Loucy (cell line): ENCODE measurements around the gene PAQR4.

Source experiments
- H2AFZ ChIP-seq: fragments of 200-600 bp; sonication (generic); 2 replicates; pipeline ENCODE4 v1.6.0; 2016; ENCODE audit warnings: antibody characterized with exemption, mild to moderate bottlenecking, low read length, moderate library complexity
- H3F3A ChIP-seq: fragments of 200-600 bp; 2 replicates; pipeline ENCODE4 v1.6.0; 2016; ENCODE audit warnings: antibody characterized with exemption, low read depth, mild to moderate bottlenecking
- H3K27me3 ChIP-seq: fragments of 200-600 bp; sonication (generic); 2 replicates; pipeline ENCODE4 v1.6.1; 2014; ENCODE audit warnings: low read length, mild to moderate bottlenecking; ENCODE audit not compliant: insufficient read depth, poor library complexity, severe bottlenecking
- H3K36me3 ChIP-seq: fragments of 200-600 bp; sonication (generic); 2 replicates; pipeline ENCODE4 v1.6.1; 2016; ENCODE audit warnings: low read length; ENCODE audit not compliant: insufficient read depth
- H3K4me1 ChIP-seq: fragments of 200-600 bp; sonication (generic); 2 replicates; pipeline ENCODE4 v1.5.1; 2014; ENCODE audit warnings: low read length, mild to moderate bottlenecking; ENCODE audit not compliant: insufficient read depth, poor library complexity, severe bottlenecking
- H3K4me2 ChIP-seq: fragments of 200-600 bp; sonication (generic); 2 replicates; pipeline ENCODE4 v1.6.0; 2014; ENCODE audit warnings: antibody characterized with exemption, low read length, low read depth, mild to moderate bottlenecking; ENCODE audit not compliant: poor library complexity, severe bottlenecking
- H3K4me3 ChIP-seq: fragments of 200-600 bp; sonication (generic); 2 replicates; pipeline ENCODE4 v1.5.1; 2014; ENCODE audit warnings: low read length, mild to moderate bottlenecking, mixed read lengths; ENCODE audit not compliant: poor library complexity, severe bottlenecking
- H3K79me2 ChIP-seq: fragments of 200-600 bp; sonication (generic); 2 replicates; pipeline ENCODE4 v1.6.1; 2014; ENCODE audit warnings: low read length; ENCODE audit not compliant: insufficient read depth
- H3K9ac ChIP-seq: fragments of 200-600 bp; sonication (generic); 2 replicates; pipeline ENCODE4 v1.6.0; 2014; ENCODE audit warnings: mild to moderate bottlenecking, low read depth, low read length, moderate library complexity; ENCODE audit not compliant: poor library complexity, severe bottlenecking
- H3K9me2 ChIP-seq: fragments of 200-600 bp; sonication (generic); replicated peaks from 2 replicates; pipeline ENCODE4 v1.6.1; 2016; ENCODE audit warnings: low read depth, low read length, mixed read lengths
- H3K9me3 ChIP-seq: fragments of 200-600 bp; sonication (generic); 2 replicates; pipeline ENCODE4 v1.6.1; 2014; ENCODE audit warnings: mild to moderate bottlenecking, antibody characterized with exemption, low read length, low read depth; ENCODE audit not compliant: insufficient read depth
- H4K20me1 ChIP-seq: fragments of 200-600 bp; sonication (generic); 2 replicates; pipeline ENCODE4 v1.6.0; 2014; ENCODE audit warnings: antibody characterized with exemption, low read length, mild to moderate bottlenecking; ENCODE audit not compliant: insufficient read depth, poor library complexity, severe bottlenecking
- CTCF ChIP-seq: fragments of 200-600 bp; sonication (generic); conservative IDR thresholded peaks from 2 replicates; pipeline ENCODE4 v1.5.1; 2014; ENCODE audit warnings: mild to moderate bottlenecking, antibody characterized with exemption, low read length
- EZH2phosphoT487 ChIP-seq: fragments of 200-600 bp; IDR thresholded peaks from 2 replicates; pipeline ENCODE4 v1.6.1; 2018; ENCODE audit warnings: antibody characterized with exemption, mild to moderate bottlenecking, moderate library complexity, borderline replicate concordance

Gene PAQR4

GRCh38 chr16:3001316-3001715 is 32.2 kb downstream of the PAQR4 start:
- TF ChIP-seq CTCF (no peak), EZH2phosphoT487 (no peak)

GRCh38 chr16:3003582-3004270 is 34.6 kb downstream of the PAQR4 start:
- no peak overlapping the region for H3K9ac ChIP-seq
- H3K4me3 ChIP-seq, result no peak overlapping the region
- H3F3A ChIP-seq, result no peaks in the 10 kb centered on the region; the same call in 1 of the 2 replicates
- H2AFZ ChIP-seq, result no peak overlapping the region
- peaks cover 7% of the 10 kb centered on the region for H3K79me2 ChIP-seq
- peak; percentile 53 for TF ChIP-seq CTCF
- TF ChIP-seq EZH2phosphoT487, result no peak
- H3K9me2 ChIP-seq, result no peaks in the 10 kb centered on the region
- H3K4me2 ChIP-seq, result no peak overlapping the region
- no peaks in the 10 kb centered on the region for H3K36me3 ChIP-seq
- H4K20me1 ChIP-seq, result no peaks in the 10 kb centered on the region
- no peaks in the 10 kb centered on the region for H3K27me3 ChIP-seq
- peaks cover 29% of the 10 kb centered on the region for H3K4me1 ChIP-seq
- H3K9me3 ChIP-seq, result no peaks in the 10 kb centered on the region

More at GRCh38 chr16:3001316-3001715, 32.2 kb downstream of the PAQR4 start:
- Histone ChIP-seq H3K9ac (no peak overlapping the region), H3F3A (no peaks in the 10 kb centered on the region), H3K9me3 (no peaks in the 10 kb centered on the region), H4K20me1 (no peaks in the 10 kb centered on the region), H3K4me3 (no peak overlapping the region), H3K4me2 (no peak overlapping the region), H3K27me3 (no peaks in the 10 kb centered on the region), H2AFZ (no peak overlapping the region), H3K4me1 (peaks cover 10% of the 10 kb centered on the region), H3K9me2 (no peaks in the 10 kb centered on the region), H3K79me2 (peaks cover under 1% of the 10 kb centered on the region), H3K36me3 (no peaks in the 10 kb centered on the region)

- H3K9me2 ChIP-seq, result no peaks in the 10 kb centered on the region
- no peak overlapping the region for H3K4me3 ChIP-seq
- no peaks in the 10 kb centered on the region for H3K36me3 ChIP-seq
- H3K9me3 ChIP-seq, result no peaks in the 10 kb centered on the region
- H2AFZ ChIP-seq, result no peak overlapping the region
- no peaks in the 10 kb centered on the region for H3K27me3 ChIP-seq
- H3K4me2 ChIP-seq, result no peak overlapping the region
- no peaks in the 10 kb centered on the region for H4K20me1 ChIP-seq
- H3K4me1 ChIP-seq, result peaks cover 31% of the 10 kb centered on the region
- H3K79me2 ChIP-seq, result peaks cover 7% of the 10 kb centered on the region
- TF ChIP-seq EZH2phosphoT487, result no peak
- TF ChIP-seq CTCF, result no peak
- H3K9ac ChIP-seq, result no peak overlapping the region
- no peaks in the 10 kb centered on the region; the same call in 1 of the 2 replicates for H3F3A ChIP-seq
Measured at GRCh38 chr16:3004319-3004718, 35.2 kb downstream of the PAQR4 start.
